Panc1 (cell line): Measurements from ENCODE around the gene LAMB4. TPM values are rescaled to one million over a fixed set of nuclear protein-coding genes. Genes with fewer than 3 reads are reported as not detected.

Experiments used
- ATAC-seq: fragments of 200-7000 bp; cut with Tn5 transposase; 2 replicates; pipeline ENCODE4 v1.9.1; 2020; ENCODE audit warnings: mild to moderate bottlenecking, moderate library complexity
- BruUV-seq: library from RNA; stranded (reverse); fragments of 400-500 nt; replicated peaks from 2 replicates; lab custom pipeline; 2021; lab: Mats Ljungman, UMichigan
- CTCF ChIA-PET: fragments of 300-600 bp; sonication (Branson Sonifier 250); formaldehyde crosslinking; loops from one replicate; lab custom pipeline; 2022; ENCODE audit warnings: antibody characterized with exemption; lab: Charles Lee
- POLR2A ChIA-PET: fragments of 300-600 bp; sonication (Branson Sonifier 250); formaldehyde crosslinking; loops from one replicate; lab custom pipeline; 2022; ENCODE audit warnings: antibody characterized with exemption; lab: Charles Lee
- DNase-seq: peaks from one replicate; pipeline ENCODE4 v3.0.0-alpha.2; 2010; ENCODE audit warnings: low read depth, low spot score
- H3K27ac ChIP-seq: 2 replicates; pipeline ENCODE4 v1.5.1; 2011; ENCODE audit warnings: mild to moderate bottlenecking, low read length, inconsistent platforms
- H3K27me3 ChIP-seq: fragments of 200-500 bp; sonication (Bioruptor generic); 2 replicates; pipeline ENCODE4 v1.6.0; 2014; ENCODE audit warnings: low read length, inconsistent platforms; ENCODE audit not compliant: control insufficient read depth, insufficient read depth
- H3K36me3 ChIP-seq: fragments of 200-500 bp; sonication (Bioruptor generic); 2 replicates; pipeline ENCODE4 v1.5.1; 2014; ENCODE audit warnings: inconsistent platforms, mild to moderate bottlenecking, low read length, moderate library complexity; ENCODE audit not compliant: control insufficient read depth, insufficient read depth
- H3K4me1 ChIP-seq: 2 replicates; pipeline ENCODE4 v1.5.1; 2011; ENCODE audit warnings: inconsistent platforms, mild to moderate bottlenecking, low read length, moderate library complexity; ENCODE audit not compliant: control insufficient read depth, insufficient read depth
- H3K4me3 ChIP-seq, 2 experiments: 2 replicates each; pipeline ENCODE4 v1.5.1; 2011 to 2012; ENCODE audit warnings: low read depth in 2 of 2, low read length in 2 of 2, mild to moderate bottlenecking in 2 of 2, inconsistent platforms in 1 of 2, moderate library complexity in 1 of 2
- H3K9me3 ChIP-seq: fragments of 200-500 bp; sonication (Bioruptor generic); 2 replicates; pipeline ENCODE4 v1.5.1; 2014; ENCODE audit warnings: low read depth, mild to moderate bottlenecking, inconsistent platforms, low read length, moderate library complexity; ENCODE audit not compliant: control insufficient read depth, insufficient read depth
- POLR2AphosphoS5 ChIP-seq: IDR thresholded peaks from 2 replicates; pipeline ENCODE4 v1.6.1; 2012; ENCODE audit warnings: mild to moderate bottlenecking, low read depth, low read length, moderate library complexity
- REST ChIP-seq, 2 experiments: IDR thresholded peaks; 2 replicates each; pipeline ENCODE4 v1.6.1; 2011 to 2012; ENCODE audit warnings: low read depth in 2 of 2, control low read depth in 1 of 2, low read length in 1 of 2, mild to moderate bottlenecking in 1 of 2, moderate library complexity in 1 of 2; ENCODE audit not compliant: insufficient read depth in 1 of 2
- in situ Hi-C: cut with HindIII; loops from 2 replicates; pipeline ENCODE4 v1.10.0; 2016; ENCODE audit warnings: low sequenced_read_pairs, low pct_unique_long_range_greater_than_20kb
- intact Hi-C: fragments of 100-400 bp; cut with micrococcal nuclease; formaldehyde crosslinking; loops from one replicate; pipeline ENCODE4 v1.10.0; 2022; ENCODE audit not compliant: unreplicated experiment
- total RNA-seq: library from RNA; stranded (reverse); gene quantifications from one replicate; pipeline ENCODE4 v1.2.1, GENCODE V29; 2021; ENCODE audit not compliant: unreplicated experiment

LAMB4 gene
- total RNA-seq, 1 experiment from 2014 or later, result not detected

GRCh38 chr7:107973861-107974260 is 156.3 kb downstream of the LAMB4 start:
- BruUV-seq, result no TSS peak
- Histone ChIP-seq H3K4me3 (no peak overlapping the region), H3K4me1 (no peaks in the 10 kb centered on the region; the same call in 1 of the 2 replicates), H3K27ac (no peak overlapping the region), H3K9me3 (no peaks in the 10 kb centered on the region), H3K27me3 (no peaks in the 10 kb centered on the region), H3K36me3 (peaks cover 38% of the 10 kb centered on the region)
- DNase-seq (no peak), ATAC-seq (no peak)
- intact Hi-C loops (no loop called here), in situ Hi-C loops (no loop called here)
- ChIA-PET POLR2A (no interaction called here), CTCF (no interaction called here)
- TF ChIP-seq REST (IDR thresholded peaks at IDR 0.05; ENCODE audit: insufficient read depth in 1 of 2, low read depth in 2 of 2, low read length in 1 of 2) (no peak), POLR2AphosphoS5 (no peak)

Other genes starting within 250 kb of the LAMB4 start
- 88.8 TPM for gene DLD, start 239.2 kb downstream of the LAMB4 start, total RNA-seq
- gene LAMB1, start 127.2 kb downstream of the LAMB4 start, total RNA-seq, result 204 TPM